Stomach (tissue), 9 donors: ENCODE results near the gene GSTA4. TPM values are rescaled to one million over a fixed set of nuclear protein-coding genes. Genes with fewer than 3 reads are reported as not detected.

ENCODE experiments used
- DNase-seq, 2 donors: peaks; one replicate each; pipeline versions ENCODE4 v3.0.0 to v3.0.0-alpha.2; 2013 to 2019
- H3K27ac ChIP-seq, 5 donors: fragments of 200-600 bp in 4 of 5; sonication (generic) in 4 of 5; one replicate each; pipeline ENCODE4 v1.5.1; 2013 to 2019; ENCODE audit warnings: mild to moderate bottlenecking in 1 of 5, moderate library complexity in 1 of 5
- H3K27me3 ChIP-seq, 3 donors: fragments of 200-600 bp; sonication (generic); one replicate each; pipeline ENCODE4 v1.5.1; 2017 to 2019; ENCODE audit warnings: mixed run types in 1 of 3
- H3K36me3 ChIP-seq, 4 donors: fragments of 200-600 bp; sonication (generic); 1 replicate in 3 of 4; 2 replicates in 1 of 4; pipeline ENCODE4 v1.5.1; 2016 to 2019
- H3K4me1 ChIP-seq, 4 donors: fragments of 200-600 bp; sonication (generic); one replicate each; pipeline ENCODE4 v1.5.1; 2016 to 2019
- H3K4me3 ChIP-seq, 4 donors: fragments of 200-600 bp; sonication (generic) in 3 of 4; one replicate each; pipeline ENCODE4 v1.5.1; 2016 to 2019; ENCODE audit warnings: mild to moderate bottlenecking in 1 of 4
- H3K9me3 ChIP-seq, 4 donors: fragments of 200-600 bp; sonication (generic); one replicate each; pipeline ENCODE4 v1.5.1; 2016 to 2019
- CTCF ChIP-seq, 7 experiments: fragments of 450-650 bp in 4 of 7; fragments of 200-600 bp in 3 of 7; sonication (generic) in 3 of 7; IDR thresholded peaks; one replicate each; pipeline ENCODE4 v1.5.1; 2016 to 2019; ENCODE audit warnings: antibody characterized with exemption in 7 of 7, control low read depth in 2 of 7, mild to moderate bottlenecking in 1 of 7
- EP300 ChIP-seq: sonication (generic); formaldehyde crosslinking; IDR thresholded peaks from one replicate; pipeline ENCODE4 v1.6.1; 2017; ENCODE audit warnings: antibody characterized with exemption
- POLR2A ChIP-seq, 4 donors: fragments of 450-650 bp; IDR thresholded peaks; one replicate each; pipeline ENCODE4 v1.6.1; 2016; ENCODE audit warnings: antibody characterized with exemption in 4 of 4, control low read depth in 2 of 4, mild to moderate bottlenecking in 1 of 4, moderate library complexity in 1 of 4
- POLR2AphosphoS5 ChIP-seq, 3 donors: sonication (generic); formaldehyde crosslinking; IDR thresholded peaks; one replicate each; pipeline ENCODE4 v1.6.1; 2016; ENCODE audit warnings: antibody characterized with exemption in 3 of 3
- WGBS, 5 donors: extraction: QIAGEN DNeasy Blood & Tissue Kit in 3 of 5; methylation state at CpG; one replicate each; pipeline versions ENCODE4 v1.1.5 to v1.1.7; 2013 to 2018; 5-methylcytosine and 5-hydroxymethylcytosine counted together
- intact Hi-C: fragments of 100-400 bp; cut with DNase I; formaldehyde crosslinking; loops from one replicate; pipeline ENCODE4 v1.15.1; 2023; ENCODE audit warnings: low total_unique reads
- polyA plus RNA-seq, 3 donors: library from polyadenylated mRNA; stranded (reverse); fragments of 200-250 nt; gene quantifications; one replicate each; pipeline ENCODE4 v1.2.3, GENCODE V29; 2013
- total RNA-seq, 5 donors: library from RNA; depleted of rRNA; stranded (reverse); fragments of >200 nt; gene quantifications; one replicate each; pipeline versions ENCODE4 v1.1.0 to v1.2.3, GENCODE V29; 2014 to 2016
- donor health status: healthy with polysubstance abuse.
- donor health status: Bipolar disorder and iron deficiency.
- donor health status: healthy.

GSTA4 gene
- total and polyA plus RNA-seq, 8 donors: 5.2 to 105 (median 48.7) TPM

DNA sequence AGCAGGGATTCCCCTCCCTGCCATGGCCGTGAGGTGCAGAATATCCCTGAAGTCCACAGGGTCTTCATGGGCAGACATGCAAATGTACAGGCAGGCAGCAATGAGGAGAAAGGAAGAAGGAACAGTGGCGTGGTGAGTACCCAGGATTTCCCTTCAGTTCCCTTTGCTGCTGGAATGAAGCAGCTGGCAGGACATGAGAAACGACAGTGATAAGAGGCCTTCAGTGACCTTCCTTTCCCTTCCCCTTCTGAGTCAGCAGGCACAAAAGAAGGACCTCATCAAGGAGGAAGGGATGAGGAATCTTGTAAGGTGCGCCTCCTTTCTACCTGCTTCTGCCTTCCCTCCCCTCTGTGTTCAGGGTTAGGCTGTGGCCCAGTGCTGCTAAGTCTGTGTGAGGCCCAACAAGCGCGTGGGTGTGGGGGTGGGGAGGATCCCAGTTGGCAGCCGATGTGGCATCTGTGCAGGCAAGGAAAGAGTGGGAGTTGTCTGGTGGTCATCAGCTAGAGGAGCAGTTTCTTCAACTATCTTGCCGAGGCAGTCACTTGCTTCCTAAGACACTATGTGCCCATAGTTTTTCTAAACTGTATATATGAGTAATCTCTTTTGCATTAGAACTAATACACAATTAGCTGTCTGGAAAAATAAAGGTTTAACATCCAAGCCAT lies 40.6 kb upstream of the GSTA4 start:
- intact Hi-C loops: no loop called here
- no peak for DNase-seq
- Histone ChIP-seq H3K27ac (peak overlapping the region in 4 of 5 donors; percentile 21 to 26 (median 22)), H3K36me3 (peaks cover 9 to 99% (median 80%) of the 10 kb centered on the region in 4 donors), H3K4me3 (no peak overlapping the region), H3K4me1 (peaks cover 0 to 32% (median 6%) of the 10 kb centered on the region in 4 donors), H3K27me3 (no peaks in the 10 kb centered on the region), H3K9me3 (no peaks in the 10 kb centered on the region)
- 82 to 87% (median 85%) methylated on average over 8 of the region's 8 CpGs for WGBS, 5 donors
- TF ChIP-seq CTCF (IDR thresholded peaks at IDR 0.05): no peak
- no peak for TF ChIP-seq POLR2AphosphoS5 (IDR thresholded peaks at IDR 0.05)
- no peak for TF ChIP-seq POLR2A (IDR thresholded peaks at IDR 0.05)
- TF ChIP-seq EP300: no peak

- 56 to 70% (median 60%) methylated on average over 4 of the region's 4 CpGs for WGBS, 5 donors
- DNase-seq: peak in 1 of 2 donors; percentile 70
- no peaks in the 10 kb centered on the region for H3K9me3 ChIP-seq
- H3K27ac ChIP-seq: peak overlapping the region in 4 of 5 donors; percentile 1 to 66 (median 60)
- no peak for TF ChIP-seq CTCF (IDR thresholded peaks at IDR 0.05)
- TF ChIP-seq POLR2AphosphoS5 (IDR thresholded peaks at IDR 0.05): peak in 1 of 3 donors; percentile 31
- no peak for TF ChIP-seq POLR2A (IDR thresholded peaks at IDR 0.05)
- H3K27me3 ChIP-seq: no peaks in the 10 kb centered on the region
- peaks cover 4 to 99% (median 80%) of the 10 kb centered on the region in 4 donors for H3K36me3 ChIP-seq
- intact Hi-C loops: no loop called here
- H3K4me1 ChIP-seq: peaks cover 0 to 32% (median 6%) of the 10 kb centered on the region in 4 donors
- H3K4me3 ChIP-seq: no peak overlapping the region
Observed at GRCh38 chr6:53033764-53034163, 38.7 kb upstream of the GSTA4 start.

- H3K27ac ChIP-seq: peak overlapping the region; percentile 1 to 66 (median 60)
- TF ChIP-seq CTCF (IDR thresholded peaks at IDR 0.05) (no peak), POLR2A (IDR thresholded peaks at IDR 0.05) (no peak), POLR2AphosphoS5 (IDR thresholded peaks at IDR 0.05) (no peak), EP300 (no peak)
- DNase-seq: peak in 1 of 2 donors; percentile 29
- H3K4me3 ChIP-seq: no peak overlapping the region
- no peaks in the 10 kb centered on the region for H3K27me3 ChIP-seq
- WGBS, 5 donors: 67 to 74% (median 73%) methylated on average over 4 of the region's 4 CpGs
- intact Hi-C loops: no loop called here
- H3K9me3 ChIP-seq: no peaks in the 10 kb centered on the region
- H3K36me3 ChIP-seq: peaks cover 6 to 99% (median 83%) of the 10 kb centered on the region in 4 donors
- H3K4me1 ChIP-seq: peaks cover 0 to 32% (median 6%) of the 10 kb centered on the region in 4 donors
Observed at GRCh38 chr6:53032849-53033248, 37.8 kb upstream of the GSTA4 start.

DNA sequence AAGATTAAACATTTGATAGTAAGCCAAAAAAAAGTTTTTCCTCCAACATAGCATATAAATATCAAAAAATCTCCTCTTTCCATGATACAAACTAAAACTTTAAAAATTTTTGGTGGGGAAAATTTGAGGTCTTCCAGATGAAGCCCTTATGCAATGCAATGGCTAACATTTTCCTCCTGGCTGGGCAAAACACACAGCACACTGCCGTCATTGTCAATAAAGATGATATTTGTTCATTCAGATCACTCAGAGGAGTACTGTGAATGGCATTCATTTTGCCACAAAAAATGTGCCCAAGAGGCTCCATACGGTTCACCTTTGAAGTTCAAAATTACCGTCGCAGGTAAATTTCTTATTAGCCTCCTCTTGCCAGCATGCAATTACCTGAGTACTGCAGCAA lies 36.2 kb upstream of the GSTA4 start:
- 89 to 94% (median 93%) methylated on average over 4 of the region's 4 CpGs for WGBS, 5 donors

More for the DNA sequence above, 36.2 kb upstream of the GSTA4 start:
- peaks cover 6 to 99% (median 89%) of the 10 kb centered on the region in 4 donors for H3K36me3 ChIP-seq
- intact Hi-C loops: no loop called here
- no peak for DNase-seq
- H3K4me1 ChIP-seq: peaks cover 0 to 32% (median 6%) of the 10 kb centered on the region in 4 donors
- TF ChIP-seq POLR2A (IDR thresholded peaks at IDR 0.05) (no peak), CTCF (IDR thresholded peaks at IDR 0.05) (no peak), EP300 (no peak), POLR2AphosphoS5 (IDR thresholded peaks at IDR 0.05) (no peak)
- H3K27me3 ChIP-seq: no peaks in the 10 kb centered on the region
- H3K4me3 ChIP-seq: no peak overlapping the region
- no peak overlapping the region for H3K27ac ChIP-seq
- no peaks in the 10 kb centered on the region for H3K9me3 ChIP-seq
